PFSK-1 (cell line): ENCODE results near the gene AGGF1.

Experiments used
- FOXP2 ChIP-seq: optimal IDR thresholded peaks from 2 replicates; pipeline ENCODE3; 2011; ENCODE audit warnings: borderline replicate concordance, control low read depth, inconsistent platforms; ENCODE audit not compliant: insufficient read depth; ENCODE audit errors: extremely low read length, extremely low read depth
- POLR2AphosphoS5 ChIP-seq: IDR thresholded peaks from 2 replicates; pipeline ENCODE4 v1.6.1; 2012; ENCODE audit warnings: low read depth, mild to moderate bottlenecking, control low read depth, low read length, moderate library complexity
- SIN3A ChIP-seq: IDR thresholded peaks from 2 replicates; pipeline ENCODE4 v1.6.1; 2012; ENCODE audit warnings: mild to moderate bottlenecking, low read length, moderate library complexity, borderline replicate concordance; ENCODE audit not compliant: insufficient read depth
- TAF1 ChIP-seq: IDR thresholded peaks from 2 replicates; pipeline ENCODE4 v1.6.1; 2012; ENCODE audit warnings: low read length, control low read depth, borderline replicate concordance; ENCODE audit not compliant: insufficient read depth
- TF ChIP-seq, protein P1 (sequence below), 2 experiments: IDR thresholded peaks; 2 replicates each; pipeline versions ENCODE4 v1.6.1 to v1.8.0; 2011 to 2012; ENCODE audit warnings: low read depth in 2 of 2, low read length in 2 of 2, control low read depth in 1 of 2, inconsistent platforms in 1 of 2, mild to moderate bottlenecking in 1 of 2, moderate library complexity in 1 of 2; ENCODE audit not compliant: insufficient read depth in 1 of 2

The AGGF1 gene

DNA sequence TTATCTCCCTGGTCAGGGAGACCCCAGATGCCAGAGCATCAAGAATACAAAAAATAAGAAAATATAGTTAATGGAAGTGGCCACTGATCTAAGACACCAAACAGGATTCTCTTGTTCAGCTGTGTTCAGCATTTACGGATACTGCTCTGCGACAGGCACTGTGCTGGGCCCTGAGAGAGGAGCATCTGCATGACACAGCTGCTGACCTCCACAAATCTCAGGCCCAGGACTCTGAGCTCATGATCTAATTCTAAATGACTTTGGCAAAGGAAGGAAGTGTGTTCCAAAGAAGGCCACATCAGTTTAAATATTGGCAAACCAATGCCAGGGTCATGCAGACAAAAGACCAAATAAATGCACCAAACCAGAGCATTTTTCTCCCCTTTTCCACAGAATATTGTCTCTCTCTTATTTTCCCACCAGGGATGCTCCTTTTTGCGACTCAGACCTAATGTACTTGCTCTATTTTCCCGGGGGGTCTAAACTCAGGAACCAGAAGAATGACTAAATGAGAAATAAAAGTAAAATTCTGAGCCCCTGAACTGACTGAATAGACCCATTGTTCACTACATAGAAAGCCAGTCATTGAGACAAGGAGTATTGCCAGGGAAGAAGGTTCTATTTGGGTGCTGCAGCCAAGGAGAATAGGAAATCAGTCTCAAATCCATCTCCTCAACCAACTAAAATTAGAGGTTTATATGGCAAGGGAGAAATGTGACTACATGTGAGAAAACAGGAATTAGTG lies 1.4 kb upstream of the AGGF1 start:
- no peak for TF ChIP-seq SIN3A

DNA sequence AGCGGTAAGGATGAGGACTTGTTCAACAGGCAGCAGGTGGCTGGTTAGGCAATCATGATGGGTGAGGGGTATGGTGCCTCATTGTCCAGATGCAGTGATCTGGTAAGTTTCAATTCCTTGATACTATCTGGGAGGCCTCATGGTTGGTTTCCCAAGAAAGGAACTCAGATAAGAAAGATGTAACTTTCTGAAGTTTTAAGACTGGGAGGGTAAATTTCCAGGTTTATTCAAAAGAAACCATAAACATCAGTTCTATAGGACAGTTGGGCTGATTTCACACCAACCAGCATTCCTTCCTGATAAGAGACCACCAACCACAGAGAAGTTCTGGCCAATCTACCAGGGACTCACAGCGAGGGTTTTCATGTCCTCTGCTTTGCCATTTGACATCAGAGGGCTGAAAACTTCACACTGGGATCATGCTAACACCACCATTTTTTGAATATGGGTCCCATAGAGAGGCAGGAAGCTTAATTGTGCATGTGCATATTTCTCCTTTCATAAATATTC lies 773 bp upstream of the AGGF1 start:
- TF ChIP-seq FOXP2 (no peak), POLR2AphosphoS5 (no peak), TAF1 (no peak), SIN3A (no peak)
- TF ChIP-seq, protein P1, sequence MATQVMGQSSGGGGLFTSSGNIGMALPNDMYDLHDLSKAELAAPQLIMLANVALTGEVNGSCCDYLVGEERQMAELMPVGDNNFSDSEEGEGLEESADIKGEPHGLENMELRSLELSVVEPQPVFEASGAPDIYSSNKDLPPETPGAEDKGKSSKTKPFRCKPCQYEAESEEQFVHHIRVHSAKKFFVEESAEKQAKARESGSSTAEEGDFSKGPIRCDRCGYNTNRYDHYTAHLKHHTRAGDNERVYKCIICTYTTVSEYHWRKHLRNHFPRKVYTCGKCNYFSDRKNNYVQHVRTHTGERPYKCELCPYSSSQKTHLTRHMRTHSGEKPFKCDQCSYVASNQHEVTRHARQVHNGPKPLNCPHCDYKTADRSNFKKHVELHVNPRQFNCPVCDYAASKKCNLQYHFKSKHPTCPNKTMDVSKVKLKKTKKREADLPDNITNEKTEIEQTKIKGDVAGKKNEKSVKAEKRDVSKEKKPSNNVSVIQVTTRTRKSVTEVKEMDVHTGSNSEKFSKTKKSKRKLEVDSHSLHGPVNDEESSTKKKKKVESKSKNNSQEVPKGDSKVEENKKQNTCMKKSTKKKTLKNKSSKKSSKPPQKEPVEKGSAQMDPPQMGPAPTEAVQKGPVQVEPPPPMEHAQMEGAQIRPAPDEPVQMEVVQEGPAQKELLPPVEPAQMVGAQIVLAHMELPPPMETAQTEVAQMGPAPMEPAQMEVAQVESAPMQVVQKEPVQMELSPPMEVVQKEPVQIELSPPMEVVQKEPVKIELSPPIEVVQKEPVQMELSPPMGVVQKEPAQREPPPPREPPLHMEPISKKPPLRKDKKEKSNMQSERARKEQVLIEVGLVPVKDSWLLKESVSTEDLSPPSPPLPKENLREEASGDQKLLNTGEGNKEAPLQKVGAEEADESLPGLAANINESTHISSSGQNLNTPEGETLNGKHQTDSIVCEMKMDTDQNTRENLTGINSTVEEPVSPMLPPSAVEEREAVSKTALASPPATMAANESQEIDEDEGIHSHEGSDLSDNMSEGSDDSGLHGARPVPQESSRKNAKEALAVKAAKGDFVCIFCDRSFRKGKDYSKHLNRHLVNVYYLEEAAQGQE (IDR thresholded peaks at IDR 0.05; ENCODE audit: insufficient read depth in 1 of 2, low read depth in 2 of 2, low read length in 2 of 2): no peak

DNA sequence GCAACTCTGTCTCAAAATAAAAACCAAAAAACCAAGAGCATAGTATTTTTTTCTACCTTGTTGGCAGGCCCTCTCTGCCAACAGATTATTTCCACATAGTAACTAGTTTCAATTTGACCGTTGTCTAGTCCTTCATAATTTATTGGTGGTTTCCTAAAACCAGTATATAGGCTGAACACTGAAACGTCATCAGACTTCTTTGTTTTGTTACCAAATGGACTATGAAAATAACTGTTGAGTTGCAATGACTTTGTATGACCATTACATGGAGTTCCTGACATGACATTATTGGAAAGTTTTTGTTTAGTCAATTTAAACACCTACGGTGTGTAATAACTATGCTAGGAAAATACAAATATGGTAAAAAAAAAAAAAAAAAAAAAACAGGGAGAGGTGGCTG lies 1.7 kb downstream of the AGGF1 start:
- TF ChIP-seq SIN3A (no peak), POLR2AphosphoS5 (no peak), FOXP2 (no peak), TAF1 (no peak)
- TF ChIP-seq, protein P1 (IDR thresholded peaks at IDR 0.05; ENCODE audit: insufficient read depth in 1 of 2, low read depth in 2 of 2, low read length in 2 of 2): no peak

DNA sequence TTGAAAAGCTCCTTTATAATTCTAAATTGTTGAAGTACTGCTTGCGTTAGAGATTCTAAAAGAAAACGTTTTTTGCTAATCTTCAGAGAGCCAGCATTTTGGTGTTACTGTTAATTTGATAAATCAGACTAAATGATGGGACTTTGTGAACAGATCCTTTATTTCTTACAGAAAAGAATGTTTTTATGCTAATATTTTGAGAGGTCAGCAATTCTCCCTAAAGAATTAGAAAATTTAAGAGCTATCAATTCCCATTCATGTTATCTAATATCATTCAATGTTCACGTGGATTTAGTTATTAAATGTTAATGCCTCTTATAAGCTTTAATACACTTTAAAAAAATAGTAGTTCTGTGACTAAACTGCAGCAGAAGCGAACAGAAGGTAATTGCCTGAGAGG lies 2.4 kb downstream of the AGGF1 start:
- TF ChIP-seq FOXP2: no peak
- no peak for TF ChIP-seq POLR2AphosphoS5
- TF ChIP-seq, protein P1 (IDR thresholded peaks at IDR 0.05; ENCODE audit: insufficient read depth in 1 of 2, low read depth in 2 of 2, low read length in 2 of 2): no peak
- TF ChIP-seq TAF1: no peak
- TF ChIP-seq SIN3A: no peak

DNA sequence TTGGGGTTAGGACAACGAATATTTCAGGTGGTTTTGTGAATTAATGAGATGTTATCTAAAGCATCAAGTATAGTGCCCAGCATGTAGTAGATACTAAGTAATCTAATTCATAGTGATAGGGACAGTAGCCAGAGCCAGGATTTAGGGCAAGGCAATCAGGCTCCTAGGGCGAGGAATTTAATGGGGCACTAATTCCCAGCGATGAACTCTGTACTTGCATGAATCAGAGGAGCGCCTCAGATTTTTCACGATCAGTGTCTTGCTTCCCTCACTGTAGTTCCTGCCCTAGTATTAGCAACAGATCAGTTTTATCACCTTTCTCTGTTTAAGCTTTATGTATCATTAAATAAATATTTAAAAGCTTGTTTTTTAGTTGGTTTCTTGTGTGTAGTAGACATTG lies 3.1 kb downstream of the AGGF1 start:
- TF ChIP-seq TAF1: no peak
- no peak for TF ChIP-seq SIN3A
- TF ChIP-seq, protein P1 (IDR thresholded peaks at IDR 0.05; ENCODE audit: insufficient read depth in 1 of 2, low read depth in 2 of 2, low read length in 2 of 2): no peak
- no peak for TF ChIP-seq POLR2AphosphoS5
- no peak for TF ChIP-seq FOXP2
